ENCODE data around the gene DTWD1.

- TF ChIP-seq POLR2A (IDR thresholded peaks at IDR 0.05; ENCODE audit: low read depth, low read length) (no peak), TAF1 (IDR thresholded peaks at IDR 0.05; ENCODE audit: low read depth, low read length) (no peak), POLR2AphosphoS5 (IDR thresholded peaks at IDR 0.05; ENCODE audit: low read depth, low read length) (no peak), PAX5 (IDR thresholded peaks at IDR 0.05; ENCODE audit: insufficient read depth, low read length, severe bottlenecking) (no peak), SPI1 (IDR thresholded peaks at IDR 0.05; ENCODE audit: low read depth, low read length) (no peak)
Observed at GRCh38 chr15:49573421-49573820, 47.4 kb upstream of the DTWD1 start.

Data from GM12891 (cell line).